Ovary (tissue), 3 donors: Measurements from ENCODE around the gene WNK1.

ENCODE experiments used
- CTCF ChIP-seq, 3 donors: fragments of 450-650 bp in 2 of 3; fragments of 200-600 bp in 1 of 3; IDR thresholded peaks; one replicate each; pipeline versions ENCODE4 v1.5.1 to v1.8.0; 2016 to 2022; ENCODE audit warnings: antibody characterized with exemption in 3 of 3, mild to moderate bottlenecking in 1 of 3
- POLR2A ChIP-seq: fragments of 450-650 bp; IDR thresholded peaks from one replicate; pipeline ENCODE4 v1.6.1; 2017; ENCODE audit warnings: antibody characterized with exemption, mild to moderate bottlenecking, moderate library complexity
- donor health status: DM: no; HTN: no; CAD: no.

GRCh38 chr12:954741-955140 lies 202.4 kb downstream of the WNK1 start:
- TF ChIP-seq POLR2A: no peak
- TF ChIP-seq CTCF (IDR thresholded peaks at IDR 0.05): no peak
